HepG2 (cell line): ENCODE data around the gene CD4. TPM values are rescaled to one million over a fixed set of nuclear protein-coding genes. Genes with fewer than 3 reads are reported as not detected.

ENCODE experiments used
- AHR ChIP-seq: IDR thresholded peaks from 2 replicates; pipeline ENCODE4 v1.6.1; 2018; ENCODE audit warnings: missing genetic modification reagents, missing compliant biosample characterization
- CTCF ChIP-seq: sonication (generic); formaldehyde crosslinking; IDR thresholded peaks from 2 replicates; pipeline ENCODE4 v1.5.0; 2020; ENCODE audit warnings: mild to moderate bottlenecking, missing genetic modification reagents, moderate library complexity
- EZH2 ChIP-seq: conservative IDR thresholded peaks from 2 replicates; pipeline ENCODE4 v1.6.1; 2012; ENCODE audit warnings: mild to moderate bottlenecking, low read depth, low read length, moderate library complexity
- HOXD1 ChIP-seq: sonication (generic); formaldehyde crosslinking; IDR thresholded peaks from 2 replicates; pipeline ENCODE4 v1.5.0; 2020; ENCODE audit warnings: missing genetic modification reagents
- LBX2 ChIP-seq: sonication (generic); formaldehyde crosslinking; IDR thresholded peaks from 2 replicates; pipeline ENCODE4 v1.5.0; 2020; ENCODE audit warnings: missing genetic modification reagents, mild to moderate bottlenecking, borderline replicate concordance
- MATR3 ChIP-seq: sonication (generic); formaldehyde crosslinking; IDR thresholded peaks from 2 replicates; pipeline ENCODE4 v1.4.0; 2020; ENCODE audit warnings: missing genetic modification reagents
- ZIK1 ChIP-seq: sonication (generic); formaldehyde crosslinking; IDR thresholded peaks from 2 replicates; pipeline ENCODE4 v1.5.0; 2020; ENCODE audit warnings: mild to moderate bottlenecking, low read depth, missing genetic modification reagents, borderline replicate concordance
- ZNF225 ChIP-seq: sonication (generic); formaldehyde crosslinking; IDR thresholded peaks from 2 replicates; pipeline ENCODE4 v1.4.0; 2020; ENCODE audit warnings: mild to moderate bottlenecking, missing genetic modification reagents
- ZNF430 ChIP-seq: sonication (generic); formaldehyde crosslinking; IDR thresholded peaks from 2 replicates; pipeline ENCODE4 v1.9.0; 2021; ENCODE audit warnings: mild to moderate bottlenecking, missing genetic modification reagents
- ZNF687 ChIP-seq: sonication (generic); formaldehyde crosslinking; IDR thresholded peaks from 2 replicates; pipeline ENCODE4 v1.5.1; 2020; ENCODE audit warnings: mild to moderate bottlenecking, missing genetic modification reagents, moderate library complexity
- ZNF749 ChIP-seq: sonication (generic); formaldehyde crosslinking; IDR thresholded peaks from 2 replicates; pipeline ENCODE4 v1.8.0; 2022; ENCODE audit warnings: mild to moderate bottlenecking, missing genetic modification reagents, moderate library complexity, borderline replicate concordance
- ZNF784 ChIP-seq: sonication (generic); formaldehyde crosslinking; IDR thresholded peaks from 2 replicates; pipeline ENCODE4 v1.5.1; 2020; ENCODE audit warnings: missing genetic modification reagents, mild to moderate bottlenecking, borderline replicate concordance
- polyA plus RNA-seq, 8 experiments: library from polyadenylated mRNA; depleted of rRNA in 3 of 8; stranded (reverse) in 7 of 8; unstranded in 1 of 8; fragments of >200 nt; fragmentation: Illumina TruSeq in 4 of 8; extraction: Trizol in 4 of 8; gene quantifications; 2 replicates each; pipeline versions ENCODE4 v1.2.1 to v1.2.3, GENCODE V29; 2011 to 2016; ENCODE audit warnings: low read depth in 4 of 8, missing spikeins in 1 of 8, mixed read lengths in 1 of 8; ENCODE audit not compliant: insufficient read depth in 1 of 8
- total RNA-seq, 5 experiments: library from RNA; depleted of rRNA; stranded (reverse); fragments of >200 nt; fragmentation: Illumina TruSeq; extraction: Trizol; gene quantifications; 2 replicates each; pipeline ENCODE4 v1.2.3, GENCODE V29; 2016; ENCODE audit warnings: low read depth in 1 of 5
- TF ChIP-seq, protein P1 (sequence below): sonication (generic); formaldehyde crosslinking; IDR thresholded peaks from 2 replicates; pipeline ENCODE4 v1.4.0; 2020; ENCODE audit warnings: missing genetic modification reagents

The CD4 gene
- total and polyA plus RNA-seq, 2 of the 13 experiments (the other 11 are each of a cell fraction or from before 2014, with no cell fraction given) = 0.07 to 0.95 TPM

DNA sequence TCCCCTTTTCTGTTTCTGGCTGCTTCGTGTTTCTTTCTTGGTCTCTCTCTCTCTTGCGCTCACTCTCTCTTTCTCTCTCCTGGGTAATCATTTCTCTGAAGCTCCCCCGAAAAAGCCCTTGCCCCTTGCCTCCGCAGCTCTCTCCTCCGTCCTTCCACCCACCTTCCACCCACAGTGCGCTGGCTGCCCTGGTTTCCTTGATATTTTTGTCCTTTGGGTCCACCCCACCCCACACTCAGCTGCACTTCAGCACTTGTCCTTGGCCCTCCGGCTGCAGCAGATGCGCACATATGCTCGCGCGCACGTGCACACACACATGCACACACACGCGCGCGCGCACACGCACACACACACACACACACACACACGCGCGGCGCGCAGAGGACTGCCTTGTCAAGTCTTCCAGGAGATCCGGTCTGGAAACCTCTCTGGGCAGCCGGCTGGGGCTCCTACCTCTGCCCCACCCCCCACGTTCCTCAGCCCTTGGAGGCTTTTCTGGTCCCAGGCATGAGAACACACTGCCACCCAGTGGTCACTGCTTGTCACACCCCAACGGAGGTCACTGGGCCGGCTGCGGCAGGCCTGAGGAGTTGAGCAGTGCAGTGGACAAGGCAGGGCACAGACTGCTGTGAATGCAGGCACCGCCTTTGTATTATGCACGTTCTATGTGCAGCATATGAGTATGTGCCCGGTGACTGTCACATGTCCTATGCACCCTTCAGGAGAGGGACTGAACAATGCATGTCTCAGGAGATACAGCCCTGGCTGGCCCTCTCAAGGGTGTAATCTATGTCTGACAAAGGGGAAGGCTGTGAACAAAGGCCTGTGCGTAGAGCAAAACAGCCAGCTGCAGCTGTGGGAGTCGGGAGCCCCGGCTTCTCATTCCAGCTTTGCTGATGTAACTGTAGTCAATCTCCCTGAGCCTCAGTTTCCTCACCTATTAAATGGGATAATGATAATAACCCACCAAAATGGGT is 10.5 kb upstream of the CD4 start (continued):
- TF ChIP-seq ZNF784 (CRISPR knock-in tag) (peak; percentile 62; the same call in 1 of the 2 replicates), ZNF430 (CRISPR knock-in tag) (no peak), ZNF225 (no peak), AHR (CRISPR knock-in tag) (0 out of 2 replicates have a peak, but pooled peaks have one; percentile 83), ZNF749 (CRISPR knock-in tag) (no peak), CTCF (peak; percentile 100), ZIK1 (CRISPR knock-in tag) (no peak), ZNF687 (CRISPR knock-in tag) (peak; percentile 94), HOXD1 (CRISPR knock-in tag) (no peak), MATR3 (CRISPR knock-in tag) (no peak), EZH2 (no peak), LBX2 (CRISPR knock-in tag) (no peak)
- TF ChIP-seq, protein P1, sequence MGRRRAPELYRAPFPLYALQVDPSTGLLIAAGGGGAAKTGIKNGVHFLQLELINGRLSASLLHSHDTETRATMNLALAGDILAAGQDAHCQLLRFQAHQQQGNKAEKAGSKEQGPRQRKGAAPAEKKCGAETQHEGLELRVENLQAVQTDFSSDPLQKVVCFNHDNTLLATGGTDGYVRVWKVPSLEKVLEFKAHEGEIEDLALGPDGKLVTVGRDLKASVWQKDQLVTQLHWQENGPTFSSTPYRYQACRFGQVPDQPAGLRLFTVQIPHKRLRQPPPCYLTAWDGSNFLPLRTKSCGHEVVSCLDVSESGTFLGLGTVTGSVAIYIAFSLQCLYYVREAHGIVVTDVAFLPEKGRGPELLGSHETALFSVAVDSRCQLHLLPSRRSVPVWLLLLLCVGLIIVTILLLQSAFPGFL = no peak
